AG04450 (cell line): ENCODE measurements around the gene SETD1A. TPM values are rescaled to one million over a fixed set of nuclear protein-coding genes. Genes with fewer than 3 reads are reported as not detected.

Experiments
- CTCF ChIA-PET: fragments of 300-600, 350-600 bp; formaldehyde crosslinking; extraction: SDS; loops from one replicate; lab custom pipeline; 2022; ENCODE audit warnings: antibody characterized with exemption, inconsistent platforms; lab: Charles Lee
- POLR2A ChIA-PET: fragments of 350-600 bp; formaldehyde crosslinking; extraction: SDS; loops from one replicate; lab custom pipeline; 2021; ENCODE audit warnings: antibody characterized with exemption, inconsistent platforms; lab: Yijun Ruan, JAX
- DNase-seq: peaks from one replicate; pipeline ENCODE4 v3.0.0-alpha.2; 2011; ENCODE audit warnings: low read depth, low spot score
- H3K27ac ChIP-seq: one replicate; pipeline ENCODE4 v1.5.1; 2012; ENCODE audit warnings: low read depth, low read length, control low read depth
- H3K27me3 ChIP-seq: one replicate; pipeline ENCODE4 v1.6.0; 2012; ENCODE audit warnings: low read length; ENCODE audit not compliant: control insufficient read depth, insufficient read depth
- H3K4me3 ChIP-seq: 2 replicates; pipeline ENCODE4 v1.5.1; 2011; ENCODE audit warnings: mild to moderate bottlenecking, low read depth, low read length, control low read depth
- H3K9me3 ChIP-seq: 2 replicates; pipeline ENCODE4 v1.5.1; 2012; ENCODE audit warnings: low read length; ENCODE audit not compliant: control insufficient read depth, insufficient read depth
- CTCF ChIP-seq: IDR thresholded peaks from 2 replicates; pipeline ENCODE4 v1.5.1; 2011; ENCODE audit warnings: low read depth, low read length, control low read depth, inconsistent platforms
- polyA minus RNA-seq: library from RNA; depleted of rRNA, polyadenylated mRNA; stranded (reverse); fragments of >200 nt; gene quantifications from 2 replicates; pipeline ENCODE4 v1.2.3, GENCODE V29; 2011; rRNA and poly(A)+ RNA removed
- polyA plus RNA-seq: library from polyadenylated mRNA; depleted of rRNA; stranded (reverse); fragments of >200 nt; gene quantifications from 2 replicates; pipeline ENCODE4 v1.2.3, GENCODE V29; 2011; rRNA removed

SETD1A gene
- polyA plus RNA-seq (1.1 and 1.4 TPM in 2 replicates), polyA minus RNA-seq (2.4 and 5.3 TPM in 2 replicates)

- CTCF ChIA-PET = no interaction called here
- TF ChIP-seq CTCF = no peak
- Histone ChIP-seq H3K27ac (peak within 1 kb of the TSS; percentile 98), H3K9me3 (no peaks in the 10 kb centered on the region; the same call in 1 of the 2 replicates), H3K27me3 (no peaks in the 10 kb centered on the region), H3K4me3 (peak within 1 kb of the TSS; percentile 82)
- peak; percentile 91 for DNase-seq
- POLR2A ChIA-PET = interaction anchor here (0.7 to 1.0 kb wide), 2 partner anchors 185 to 222 kb away, joined by 4 to 5 read pairs; partner anchors contain the start of gene FUS
Measured at GRCh38 chr16:30957456-30958174, at the start of gene SETD1A. SETD1A (plus strand) TSS chr16:30957754; CDS start chr16:30958732, 978 bp downstream.

DNA sequence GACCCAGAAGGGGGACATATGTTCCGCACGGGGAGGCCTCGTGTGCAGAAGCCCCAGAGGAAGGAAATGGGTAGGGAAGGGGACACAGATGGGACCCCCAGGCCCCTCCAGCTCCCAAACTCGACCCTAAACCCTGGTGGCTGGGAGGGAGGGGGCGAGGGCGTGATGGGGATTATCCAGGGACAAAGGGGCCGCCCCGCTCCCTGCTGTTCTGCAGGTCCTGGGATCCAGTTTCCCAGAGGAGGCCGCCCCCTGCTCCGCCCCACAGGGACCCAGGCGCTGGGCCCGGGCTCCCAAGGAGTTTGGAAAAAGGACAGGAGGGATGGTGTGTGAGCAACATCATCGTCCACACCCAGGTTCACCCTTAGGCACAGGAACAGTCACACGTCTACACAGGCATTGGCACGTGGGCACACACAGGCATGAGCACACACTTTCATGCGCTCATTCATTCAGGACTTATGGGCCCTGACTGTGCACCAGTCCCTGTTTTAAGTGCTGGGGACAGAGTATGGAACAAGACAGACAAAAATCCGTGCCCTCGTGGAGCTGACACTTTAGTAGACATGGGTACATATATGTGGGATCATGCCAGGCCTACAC is 47.0 kb upstream of the SETD1A start:
- ChIA-PET CTCF (interaction anchor here (1.3 kb wide), 1 partner anchor 9 kb away, joined by 3 read pairs; no protein-coding TSS in a partner anchor), POLR2A (no interaction called here)
- no peak for DNase-seq
- Histone ChIP-seq H3K9me3 (no peaks in the 10 kb centered on the region), H3K4me3 (no peak overlapping the region), H3K27me3 (no peaks in the 10 kb centered on the region), H3K27ac (no peak overlapping the region)
- no peak for TF ChIP-seq CTCF

DNA sequence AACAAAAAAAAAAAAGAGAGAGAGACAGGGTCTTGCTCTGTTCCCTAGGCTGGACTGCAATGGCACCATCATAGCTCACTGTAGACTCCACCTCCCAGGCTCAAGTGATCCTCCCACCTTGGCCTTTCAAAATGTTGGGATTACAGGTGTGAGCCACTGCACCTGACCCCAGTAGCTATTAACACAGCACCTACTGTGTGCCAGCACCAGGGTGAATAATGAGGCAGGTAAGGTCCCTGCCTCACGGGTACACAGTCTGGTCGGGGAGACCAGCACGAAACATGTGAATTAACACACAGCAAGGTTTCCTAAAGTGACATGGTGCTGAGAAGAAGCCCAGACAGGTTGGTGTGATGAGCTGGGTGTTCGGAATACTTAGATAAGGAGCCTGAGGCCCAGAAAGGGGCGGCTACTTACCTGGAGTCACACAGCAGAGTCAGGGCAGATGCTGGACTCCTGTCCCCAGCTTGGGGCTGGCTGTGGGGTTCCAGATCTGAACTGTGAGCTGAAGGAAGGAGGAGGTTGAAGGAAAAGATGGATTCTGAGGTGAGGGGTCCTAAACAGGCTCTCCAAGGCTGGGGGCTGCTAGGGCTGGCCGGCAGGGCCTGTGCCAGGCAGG is 44.7 kb upstream of the SETD1A start:
- CTCF ChIA-PET = interaction anchor here (0.7 to 1.4 kb wide), 3 partner anchors 11 to 98 kb away, joined by 6 to 10 read pairs (median 6); no protein-coding TSS in a partner anchor
- TF ChIP-seq CTCF = no peak
- Histone ChIP-seq H3K27me3 (no peaks in the 10 kb centered on the region), H3K4me3 (no peak overlapping the region), H3K9me3 (no peaks in the 10 kb centered on the region), H3K27ac (no peak overlapping the region)
- POLR2A ChIA-PET = no interaction called here
- DNase-seq = no peak

DNA sequence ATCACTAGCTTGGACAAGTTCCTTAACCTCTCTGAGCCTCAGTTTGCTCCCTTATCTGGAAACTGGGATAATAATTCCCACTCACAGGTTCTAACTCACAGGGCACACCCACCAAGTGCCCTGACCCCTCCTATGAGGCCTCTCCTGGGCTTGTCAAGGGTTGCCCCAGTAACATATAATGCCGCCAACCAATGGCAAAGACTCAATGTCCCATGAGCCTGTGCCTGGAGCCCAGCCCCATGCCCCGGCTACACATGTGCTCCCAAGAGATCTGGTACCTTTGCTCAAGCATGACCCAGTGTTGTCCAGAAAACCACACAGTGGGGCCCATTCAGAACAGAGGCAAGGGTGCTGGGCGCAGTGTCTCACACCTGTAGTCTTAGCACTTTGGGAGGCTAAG is 42.7 kb upstream of the SETD1A start:
- Histone ChIP-seq H3K27ac (no peak overlapping the region), H3K27me3 (no peaks in the 10 kb centered on the region), H3K9me3 (no peaks in the 10 kb centered on the region), H3K4me3 (no peak overlapping the region)
- DNase-seq = no peak
- CTCF ChIA-PET = no interaction called here
- no peak for TF ChIP-seq CTCF
- POLR2A ChIA-PET = no interaction called here
